Loucy (cell line): ENCODE data around the gene VPS13D.

Experiments used
- CTCF ChIP-seq: fragments of 200-600 bp; sonication (generic); conservative IDR thresholded peaks from 2 replicates; pipeline ENCODE4 v1.5.1; 2014; ENCODE audit warnings: mild to moderate bottlenecking, antibody characterized with exemption, low read length
- EZH2phosphoT487 ChIP-seq: fragments of 200-600 bp; IDR thresholded peaks from 2 replicates; pipeline ENCODE4 v1.6.1; 2018; ENCODE audit warnings: antibody characterized with exemption, mild to moderate bottlenecking, moderate library complexity, borderline replicate concordance

- TF ChIP-seq CTCF (no peak), EZH2phosphoT487 (no peak)
These were observed 298.4 kb downstream of the VPS13D start for GRCh38 chr1:12528021-12528852.
